HepG2 (cell line): ENCODE results near the gene EMC9. TPM values are rescaled to one million over a fixed set of nuclear protein-coding genes. Genes with fewer than 3 reads are reported as not detected.

Experiments used
- DNMT1 ChIP-seq: sonication (generic); formaldehyde crosslinking; IDR thresholded peaks from 2 replicates; pipeline ENCODE4 v1.5.1; 2020; ENCODE audit warnings: mild to moderate bottlenecking, missing genetic modification reagents
- ETS1 ChIP-seq: sonication (generic); formaldehyde crosslinking; IDR thresholded peaks from 2 replicates; pipeline ENCODE4 v1.4.0; 2020; ENCODE audit warnings: missing genetic modification reagents
- ETV5 ChIP-seq: IDR thresholded peaks from 2 replicates; pipeline ENCODE4 v1.6.1; 2018; ENCODE audit warnings: missing biosample characterization, missing genetic modification reagents, inconsistent platforms, borderline replicate concordance
- GRHL1 ChIP-seq: sonication (generic); formaldehyde crosslinking; conservative IDR thresholded peaks from 2 replicates; pipeline ENCODE4 v1.8.0; 2022; ENCODE audit warnings: missing genetic modification reagents
- HNF1B ChIP-seq: sonication (generic); formaldehyde crosslinking; IDR thresholded peaks from 2 replicates; pipeline ENCODE4 v1.5.1; 2020; ENCODE audit warnings: mild to moderate bottlenecking, moderate library complexity, missing genetic modification reagents
- NFYB ChIP-seq: sonication (generic); formaldehyde crosslinking; IDR thresholded peaks from 2 replicates; pipeline ENCODE4 v1.4.0; 2020; ENCODE audit warnings: missing genetic modification reagents
- NPAS2 ChIP-seq: sonication (generic); formaldehyde crosslinking; IDR thresholded peaks from 2 replicates; pipeline ENCODE4 v1.8.0; 2022; ENCODE audit warnings: mild to moderate bottlenecking, missing genetic modification reagents, borderline replicate concordance
- REST ChIP-seq, 2 experiments: IDR thresholded peaks; 2 replicates each; pipeline ENCODE4 v1.6.1; 2011 to 2012; ENCODE audit warnings: low read length in 2 of 2, borderline replicate concordance in 1 of 2, low read depth in 1 of 2, mild to moderate bottlenecking in 1 of 2, moderate library complexity in 1 of 2
- RFX3 ChIP-seq: IDR thresholded peaks from 2 replicates; pipeline ENCODE4 v1.6.1; 2016; ENCODE audit warnings: missing biosample characterization, missing genetic modification reagents
- RXRB ChIP-seq: IDR thresholded peaks from 2 replicates; pipeline ENCODE4 v1.6.1; 2016; ENCODE audit warnings: borderline replicate concordance, missing genetic modification reagents, missing compliant biosample characterization
- SYNCRIP ChIP-seq: fragments of 200-400 bp; formaldehyde crosslinking; IDR thresholded peaks from 2 replicates; pipeline ENCODE4 v1.6.1; 2018; ENCODE audit warnings: mild to moderate bottlenecking, low read depth, low read length; ENCODE audit not compliant: insufficient read depth
- ZBTB21 ChIP-seq: sonication (generic); formaldehyde crosslinking; IDR thresholded peaks from 2 replicates; pipeline ENCODE4 v1.4.0; 2020; ENCODE audit warnings: missing genetic modification reagents
- ZFP41 ChIP-seq: sonication (generic); formaldehyde crosslinking; IDR thresholded peaks from 2 replicates; pipeline ENCODE4 v1.4.0; 2020; ENCODE audit warnings: mild to moderate bottlenecking, missing genetic modification reagents, borderline replicate concordance
- ZNF12 ChIP-seq: sonication (generic); formaldehyde crosslinking; IDR thresholded peaks from 2 replicates; pipeline ENCODE4 v1.5.0; 2020; ENCODE audit warnings: missing genetic modification reagents
- ZNF331 ChIP-seq: sonication (generic); formaldehyde crosslinking; IDR thresholded peaks from 2 replicates; pipeline ENCODE4 v1.4.0; 2020; ENCODE audit warnings: missing genetic modification reagents
- ZNF382 ChIP-seq: sonication (generic); formaldehyde crosslinking; IDR thresholded peaks from 2 replicates; pipeline ENCODE4 v1.5.0; 2020; ENCODE audit warnings: missing genetic modification reagents, mild to moderate bottlenecking, borderline replicate concordance
- ZNF383 ChIP-seq: sonication (generic); formaldehyde crosslinking; IDR thresholded peaks from 2 replicates; pipeline ENCODE4 v1.4.0; 2020; ENCODE audit warnings: missing genetic modification reagents, mild to moderate bottlenecking, borderline replicate concordance
- ZNF44 ChIP-seq: sonication (generic); formaldehyde crosslinking; IDR thresholded peaks from 2 replicates; pipeline ENCODE4 v1.5.1; 2020; ENCODE audit warnings: mild to moderate bottlenecking, missing genetic modification reagents
- ZNF510 ChIP-seq: sonication (generic); formaldehyde crosslinking; IDR thresholded peaks from 2 replicates; pipeline ENCODE4 v1.4.0; 2020; ENCODE audit warnings: low read depth, mild to moderate bottlenecking, missing genetic modification reagents
- ZNF784 ChIP-seq: sonication (generic); formaldehyde crosslinking; IDR thresholded peaks from 2 replicates; pipeline ENCODE4 v1.5.1; 2020; ENCODE audit warnings: missing genetic modification reagents, mild to moderate bottlenecking, borderline replicate concordance
- polyA plus RNA-seq, 8 experiments: library from polyadenylated mRNA; depleted of rRNA in 3 of 8; stranded (reverse) in 7 of 8; unstranded in 1 of 8; fragments of >200 nt; fragmentation: Illumina TruSeq in 4 of 8; extraction: Trizol in 4 of 8; gene quantifications; 2 replicates each; pipeline versions ENCODE4 v1.2.1 to v1.2.3, GENCODE V29; 2011 to 2016; ENCODE audit warnings: low read depth in 4 of 8, missing spikeins in 1 of 8, mixed read lengths in 1 of 8; ENCODE audit not compliant: insufficient read depth in 1 of 8
- total RNA-seq, 5 experiments: library from RNA; depleted of rRNA; stranded (reverse); fragments of >200 nt; fragmentation: Illumina TruSeq; extraction: Trizol; gene quantifications; 2 replicates each; pipeline ENCODE4 v1.2.3, GENCODE V29; 2016; ENCODE audit warnings: low read depth in 1 of 5

EMC9 gene
- total and polyA plus RNA-seq, 2 of the 13 experiments (the other 11 are each of a cell fraction or from before 2014, with no cell fraction given) = 60.5 to 78.7 TPM

GRCh38 chr14:24113801-24114531 is 27.4 kb downstream of the EMC9 start (continued):
- 0 out of 2 replicates have a peak, but pooled peaks have one; percentile 23 for TF ChIP-seq DNMT1 (CRISPR knock-in tag)
- peak; percentile 53 for TF ChIP-seq NFYB (CRISPR knock-in tag)
- TF ChIP-seq ZNF383 (CRISPR knock-in tag) = peak; percentile 86; the same call in 1 of the 2 replicates
- 0 out of 2 replicates have a peak, but pooled peaks have one; percentile 46 for TF ChIP-seq ZNF12
- no peak for TF ChIP-seq GRHL1 (CRISPR knock-in tag)
- TF ChIP-seq HNF1B (CRISPR knock-in tag) = peak; percentile 100
- no peak for TF ChIP-seq SYNCRIP
- peak; percentile 97 for TF ChIP-seq ETV5
- TF ChIP-seq ZFP41 (CRISPR knock-in tag) = peak; percentile 85; the same call in 1 of the 2 replicates
- TF ChIP-seq RFX3 (CRISPR knock-in tag) = peak; percentile 11; the same call in 1 of the 2 replicates
- peak; percentile 97 for TF ChIP-seq ETS1
- TF ChIP-seq ZNF382 (CRISPR knock-in tag) = no peak
- TF ChIP-seq ZNF44 (CRISPR knock-in tag) = no peak
- peak; percentile 100 for TF ChIP-seq RXRB (CRISPR knock-in tag)
- peak; percentile 98 for TF ChIP-seq ZNF331 (CRISPR knock-in tag)
- TF ChIP-seq REST (IDR thresholded peaks at IDR 0.05; ENCODE audit: borderline replicate concordance in 1 of 2, low read depth in 1 of 2, low read length in 2 of 2) = peak in 1 of 2 experiments; percentile 83; a peak in 2 of 4 replicates
- peak; percentile 78 for TF ChIP-seq ZBTB21 (CRISPR knock-in tag)
- peak; percentile 49; the same call in 1 of the 2 replicates for TF ChIP-seq ZNF510 (CRISPR knock-in tag)
- TF ChIP-seq ZNF784 (CRISPR knock-in tag) = peak; percentile 97
- TF ChIP-seq NPAS2 (CRISPR knock-in tag) = no peak
